ENCODE results near the gene DENND1B.

Gene DENND1B

DNA sequence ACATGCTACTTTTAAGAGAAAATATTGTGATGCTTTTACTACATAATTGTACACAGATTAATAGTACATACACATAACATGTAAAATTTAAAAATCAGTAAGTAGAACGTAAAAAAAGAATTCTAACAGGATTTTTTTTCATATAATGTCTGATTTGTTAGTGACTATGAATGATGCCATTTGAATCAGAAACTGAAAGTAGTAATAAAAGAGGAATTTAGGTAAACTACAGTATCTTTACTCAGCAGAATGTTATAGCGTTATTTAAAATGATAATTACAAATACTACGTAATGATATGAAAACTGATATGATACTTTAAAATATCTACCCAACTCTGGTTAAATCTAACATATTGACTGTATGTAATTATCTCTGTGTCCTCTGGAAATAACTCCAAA is 116.1 kb downstream of the DENND1B start:
- Histone ChIP-seq H3K27ac (ENCODE audit: low read depth, low read length) (no peak overlapping the region), H3K9ac (ENCODE audit: low read length in 5 of 5) (no peak overlapping the region), H3K9me3 (ENCODE audit: control insufficient read depth in 5 of 5, low read length in 5 of 5) (no peaks in the 10 kb centered on the region), H3K4me3 (ENCODE audit: low read depth in 1 of 5, low read length in 5 of 5) (peak overlapping the region in 1 of 5 donors; percentile 11), H3K4me1 (ENCODE audit: control insufficient read depth in 5 of 5, insufficient read depth in 5 of 5, low read length in 5 of 5) (peaks cover 0 to 4% (median 0%) of the 10 kb centered on the region in 5 donors), H3K36me3 (ENCODE audit: control insufficient read depth in 5 of 5, insufficient read depth in 5 of 5, low read length in 5 of 5) (peaks cover 0 to 3% (median 0%) of the 10 kb centered on the region in 5 donors), H3K27me3 (ENCODE audit: control insufficient read depth in 5 of 5, insufficient read depth in 4 of 5, low read length in 5 of 5) (no peaks in the 10 kb centered on the region)

DNA sequence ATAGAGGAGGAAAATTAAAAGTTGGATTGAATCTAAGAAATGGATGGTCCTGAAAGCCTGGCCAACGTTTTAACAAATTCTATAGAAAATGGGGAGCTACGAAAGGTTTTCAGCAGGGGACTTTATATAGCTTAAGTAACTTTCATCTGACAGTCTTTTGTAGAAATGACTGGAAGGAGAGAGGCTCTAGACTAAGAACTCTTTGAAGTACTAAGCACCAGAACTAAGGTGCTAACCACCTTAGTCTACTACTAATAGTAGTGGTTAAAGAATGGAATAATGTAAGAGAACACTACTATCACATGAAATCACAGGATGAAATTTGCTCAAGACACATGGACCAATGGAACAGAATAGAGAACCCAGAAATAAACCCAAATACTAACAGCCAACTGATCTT is 126.1 kb downstream of the DENND1B start:
- Histone ChIP-seq H3K4me3 (ENCODE audit: low read depth in 1 of 5, low read length in 5 of 5) (no peak overlapping the region), H3K4me1 (ENCODE audit: control insufficient read depth in 5 of 5, insufficient read depth in 5 of 5, low read length in 5 of 5) (no peaks in the 10 kb centered on the region), H3K9ac (ENCODE audit: low read length in 5 of 5) (no peak overlapping the region), H3K9me3 (ENCODE audit: control insufficient read depth in 5 of 5, low read length in 5 of 5) (no peaks in the 10 kb centered on the region), H3K36me3 (ENCODE audit: control insufficient read depth in 5 of 5, insufficient read depth in 5 of 5, low read length in 5 of 5) (peaks cover 0 to 8% (median 0%) of the 10 kb centered on the region in 5 donors), H3K27ac (ENCODE audit: low read depth, low read length) (no peak overlapping the region), H3K27me3 (ENCODE audit: control insufficient read depth in 5 of 5, insufficient read depth in 4 of 5, low read length in 5 of 5) (no peaks in the 10 kb centered on the region)

DNA sequence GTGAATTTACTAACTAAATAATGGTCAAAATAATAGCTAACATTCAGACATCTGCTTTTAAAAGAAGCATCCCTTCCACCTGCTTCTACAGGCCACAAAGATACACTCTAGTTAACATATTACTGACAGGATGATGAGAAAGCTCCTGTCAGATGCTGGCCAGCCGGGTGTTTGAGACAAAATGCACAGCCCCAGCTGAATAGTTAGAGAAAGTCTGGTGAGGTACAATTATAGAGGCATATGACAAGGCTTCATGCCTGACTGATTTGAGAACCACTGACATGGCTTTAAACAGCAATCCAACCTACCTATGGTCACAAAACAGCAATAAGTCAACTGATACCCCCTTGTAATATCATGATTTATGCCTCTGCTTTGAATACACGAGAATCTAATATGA is 137.0 kb downstream of the DENND1B start:
- Histone ChIP-seq H3K27ac (ENCODE audit: low read depth, low read length) (no peak overlapping the region), H3K9ac (ENCODE audit: low read length in 5 of 5) (no peak overlapping the region), H3K9me3 (ENCODE audit: control insufficient read depth in 5 of 5, low read length in 5 of 5) (peaks cover 0 to 6% (median 5%) of the 10 kb centered on the region in 5 donors), H3K4me3 (ENCODE audit: low read depth in 1 of 5, low read length in 5 of 5) (no peak overlapping the region), H3K27me3 (ENCODE audit: control insufficient read depth in 5 of 5, insufficient read depth in 4 of 5, low read length in 5 of 5) (no peaks in the 10 kb centered on the region), H3K4me1 (ENCODE audit: control insufficient read depth in 5 of 5, insufficient read depth in 5 of 5, low read length in 5 of 5) (no peaks in the 10 kb centered on the region), H3K36me3 (ENCODE audit: control insufficient read depth in 5 of 5, insufficient read depth in 5 of 5, low read length in 5 of 5) (peaks cover 6 to 15% (median 13%) of the 10 kb centered on the region in 5 donors)

DNA sequence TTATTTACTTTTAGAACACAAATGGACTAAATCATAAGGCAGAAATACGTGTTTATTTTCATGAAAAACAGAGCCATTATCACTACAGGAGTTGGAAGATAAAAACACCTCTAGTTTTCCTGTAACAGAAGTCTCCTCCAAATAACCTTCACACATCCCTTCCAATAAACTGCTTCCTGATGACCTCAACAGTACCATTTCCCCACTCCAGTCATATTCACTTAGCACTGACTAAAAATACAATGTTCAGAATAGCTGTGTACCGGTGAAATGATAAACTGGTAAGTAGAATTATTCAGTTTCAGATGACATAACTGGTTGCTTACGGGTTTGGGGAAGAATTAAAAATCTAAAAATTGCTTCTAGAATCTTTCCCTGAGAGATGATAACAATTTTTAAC is 137.9 kb downstream of the DENND1B start:
- no peak overlapping the region for H3K27ac ChIP-seq (ENCODE audit: low read depth, low read length)
- H3K4me3 ChIP-seq (ENCODE audit: low read depth in 1 of 5, low read length in 5 of 5), result no peak overlapping the region
- no peak overlapping the region for H3K9ac ChIP-seq (ENCODE audit: low read length in 5 of 5)
- H3K9me3 ChIP-seq (ENCODE audit: control insufficient read depth in 5 of 5, low read length in 5 of 5), result peaks cover 0 to 11% (median 6%) of the 10 kb centered on the region in 5 donors
- H3K36me3 ChIP-seq (ENCODE audit: control insufficient read depth in 5 of 5, insufficient read depth in 5 of 5, low read length in 5 of 5), result peaks cover 10 to 14% (median 11%) of the 10 kb centered on the region in 5 donors
- H3K27me3 ChIP-seq (ENCODE audit: control insufficient read depth in 5 of 5, insufficient read depth in 4 of 5, low read length in 5 of 5), result no peaks in the 10 kb centered on the region
- no peaks in the 10 kb centered on the region for H3K4me1 ChIP-seq (ENCODE audit: control insufficient read depth in 5 of 5, insufficient read depth in 5 of 5, low read length in 5 of 5)

DNA sequence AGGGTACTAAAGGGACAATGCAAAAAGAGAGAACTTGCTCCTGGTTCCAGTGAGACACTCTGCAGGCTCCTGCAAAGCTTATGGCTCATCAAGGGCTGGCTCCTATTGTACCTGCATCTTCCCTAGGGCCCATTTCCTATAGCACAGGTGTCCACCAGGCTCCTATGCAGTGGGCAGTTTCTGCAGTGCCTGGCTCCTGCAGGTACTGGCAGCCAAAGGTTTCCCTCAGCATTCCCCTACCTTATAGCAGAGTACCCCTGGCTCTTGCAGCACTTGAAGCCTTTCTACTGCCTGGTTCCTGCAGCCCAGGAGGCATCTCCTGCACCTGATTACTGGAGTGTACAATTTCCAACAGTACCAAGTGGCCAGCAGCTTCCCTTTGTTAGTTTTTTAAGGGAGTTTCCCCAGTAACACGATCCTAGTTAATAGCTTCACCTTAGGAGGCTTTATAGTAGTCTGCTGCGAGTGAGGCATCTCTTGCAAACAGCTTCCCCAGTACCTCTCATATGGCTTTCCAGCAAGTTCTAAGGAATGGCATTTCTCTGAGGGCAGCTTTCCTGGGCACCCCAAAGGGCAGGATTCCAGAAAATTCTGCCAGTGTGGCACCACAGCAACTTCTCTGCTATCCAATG is 141.7 kb downstream of the DENND1B start:
- H3K36me3 ChIP-seq (ENCODE audit: control insufficient read depth in 5 of 5, insufficient read depth in 5 of 5, low read length in 5 of 5), result peaks cover 1 to 11% (median 9%) of the 10 kb centered on the region in 5 donors
- no peak overlapping the region for H3K27ac ChIP-seq (ENCODE audit: low read depth, low read length)
- H3K9ac ChIP-seq (ENCODE audit: low read length in 5 of 5), result no peak overlapping the region
- no peaks in the 10 kb centered on the region for H3K27me3 ChIP-seq (ENCODE audit: control insufficient read depth in 5 of 5, insufficient read depth in 4 of 5, low read length in 5 of 5)
- H3K9me3 ChIP-seq (ENCODE audit: control insufficient read depth in 5 of 5, low read length in 5 of 5), result peaks cover 0 to 11% (median 6%) of the 10 kb centered on the region in 5 donors
- H3K4me3 ChIP-seq (ENCODE audit: low read depth in 1 of 5, low read length in 5 of 5), result peak overlapping the region in 1 of 5 donors; percentile 22
- no peaks in the 10 kb centered on the region for H3K4me1 ChIP-seq (ENCODE audit: control insufficient read depth in 5 of 5, insufficient read depth in 5 of 5, low read length in 5 of 5)

DNA sequence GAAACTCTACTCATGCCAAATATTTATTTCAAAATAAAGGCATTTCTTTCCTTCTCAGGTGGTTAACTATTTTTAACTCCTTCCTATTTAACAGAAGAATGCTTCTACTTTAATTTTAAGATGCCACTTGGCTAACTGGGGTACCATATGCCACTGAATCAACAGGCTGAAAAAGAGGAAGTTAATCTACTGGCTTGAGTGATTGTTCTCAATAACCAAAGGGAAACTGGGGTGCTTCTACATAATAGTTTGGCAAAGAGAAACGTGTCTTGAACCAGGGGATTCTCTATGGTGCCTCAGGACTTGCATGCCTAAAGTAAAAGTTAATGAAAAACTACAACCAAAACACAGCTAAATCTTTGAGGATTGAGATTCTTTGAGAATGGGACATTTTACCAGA is 142.6 kb downstream of the DENND1B start:
- Histone ChIP-seq H3K4me1 (ENCODE audit: control insufficient read depth in 5 of 5, insufficient read depth in 5 of 5, low read length in 5 of 5) (no peaks in the 10 kb centered on the region), H3K9ac (ENCODE audit: low read length in 5 of 5) (no peak overlapping the region), H3K36me3 (ENCODE audit: control insufficient read depth in 5 of 5, insufficient read depth in 5 of 5, low read length in 5 of 5) (peaks cover 0 to 11% (median 8%) of the 10 kb centered on the region in 5 donors), H3K4me3 (ENCODE audit: low read depth in 1 of 5, low read length in 5 of 5) (no peak overlapping the region), H3K27ac (ENCODE audit: low read depth, low read length) (no peak overlapping the region), H3K9me3 (ENCODE audit: control insufficient read depth in 5 of 5, low read length in 5 of 5) (peaks cover 0 to 11% (median 6%) of the 10 kb centered on the region in 5 donors), H3K27me3 (ENCODE audit: control insufficient read depth in 5 of 5, insufficient read depth in 4 of 5, low read length in 5 of 5) (no peaks in the 10 kb centered on the region)

DNA sequence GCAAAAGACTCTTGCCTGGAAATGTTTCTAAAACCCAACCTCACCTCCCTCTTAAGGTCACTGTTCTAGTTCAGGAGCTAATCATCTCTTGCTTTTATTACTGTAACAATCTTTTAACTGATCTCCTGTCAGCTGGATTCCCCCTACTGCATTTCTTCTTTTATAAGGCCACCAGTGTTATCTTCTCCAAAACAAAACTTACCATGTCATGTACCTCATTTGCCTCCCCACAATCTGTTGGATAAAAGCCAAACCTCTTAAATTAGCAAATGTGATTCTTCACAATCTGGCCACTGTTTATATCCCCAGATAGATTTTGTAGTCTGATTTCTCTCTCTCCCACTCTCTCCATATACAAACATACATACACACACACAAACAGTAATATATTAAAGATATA is 143.3 kb downstream of the DENND1B start:
- H3K4me1 ChIP-seq (ENCODE audit: control insufficient read depth in 5 of 5, insufficient read depth in 5 of 5, low read length in 5 of 5), result no peaks in the 10 kb centered on the region
- H3K27me3 ChIP-seq (ENCODE audit: control insufficient read depth in 5 of 5, insufficient read depth in 4 of 5, low read length in 5 of 5), result no peaks in the 10 kb centered on the region
- H3K27ac ChIP-seq (ENCODE audit: low read depth, low read length), result no peak overlapping the region
- H3K9me3 ChIP-seq (ENCODE audit: control insufficient read depth in 5 of 5, low read length in 5 of 5), result peaks cover 0 to 11% (median 6%) of the 10 kb centered on the region in 5 donors
- H3K36me3 ChIP-seq (ENCODE audit: control insufficient read depth in 5 of 5, insufficient read depth in 5 of 5, low read length in 5 of 5), result peaks cover 0 to 11% (median 8%) of the 10 kb centered on the region in 5 donors
- no peak overlapping the region for H3K4me3 ChIP-seq (ENCODE audit: low read depth in 1 of 5, low read length in 5 of 5)
- no peak overlapping the region for H3K9ac ChIP-seq (ENCODE audit: low read length in 5 of 5)

DNA sequence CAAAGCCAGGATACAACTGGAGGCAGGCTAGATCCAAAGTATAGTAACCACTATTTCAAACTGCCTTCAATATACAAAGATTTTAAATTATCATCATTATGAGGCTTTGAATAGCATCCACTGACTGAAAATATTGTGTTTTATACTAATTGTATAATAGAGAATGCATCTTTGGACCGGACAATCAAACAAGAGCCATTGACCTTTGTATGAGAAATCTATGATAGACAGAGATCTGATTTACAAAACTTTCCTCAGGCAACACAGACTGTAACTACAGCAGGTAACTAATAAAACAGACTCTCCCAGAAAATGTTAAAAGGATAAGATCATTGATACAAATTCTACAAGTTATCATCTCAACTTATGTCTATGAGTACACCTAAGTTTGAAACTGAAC is 152.9 kb downstream of the DENND1B start:
- Histone ChIP-seq H3K9me3 (ENCODE audit: control insufficient read depth in 5 of 5, low read length in 5 of 5) (no peaks in the 10 kb centered on the region), H3K4me3 (ENCODE audit: low read depth in 1 of 5, low read length in 5 of 5) (no peak overlapping the region), H3K36me3 (ENCODE audit: control insufficient read depth in 5 of 5, insufficient read depth in 5 of 5, low read length in 5 of 5) (no peaks in the 10 kb centered on the region), H3K27ac (ENCODE audit: low read depth, low read length) (no peak overlapping the region), H3K27me3 (ENCODE audit: control insufficient read depth in 5 of 5, insufficient read depth in 4 of 5, low read length in 5 of 5) (no peaks in the 10 kb centered on the region), H3K4me1 (ENCODE audit: control insufficient read depth in 5 of 5, insufficient read depth in 5 of 5, low read length in 5 of 5) (peaks cover 0 to 7% (median 4%) of the 10 kb centered on the region in 5 donors), H3K9ac (ENCODE audit: low read length in 5 of 5) (no peak overlapping the region)

DNA sequence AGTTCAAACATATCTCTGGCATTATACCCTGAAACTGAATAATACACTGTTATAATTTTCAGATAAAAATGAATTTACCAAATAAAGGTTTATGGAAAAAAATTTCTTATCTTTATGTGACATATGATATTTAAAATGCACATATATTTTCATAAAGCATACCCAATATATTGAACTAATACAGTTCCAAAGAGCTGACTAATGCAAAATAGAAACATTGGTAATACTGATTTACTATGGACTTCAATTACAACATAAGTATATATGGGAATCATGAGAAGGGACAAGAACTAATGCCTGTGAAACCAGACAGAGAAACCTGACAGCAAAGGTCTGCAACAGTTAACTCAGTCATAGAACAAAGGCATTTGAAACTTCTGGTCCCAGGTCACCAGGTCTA is 153.5 kb downstream of the DENND1B start:
- H3K36me3 ChIP-seq (ENCODE audit: control insufficient read depth in 5 of 5, insufficient read depth in 5 of 5, low read length in 5 of 5), result peaks cover 0 to 4% (median 0%) of the 10 kb centered on the region in 5 donors
- H3K9ac ChIP-seq (ENCODE audit: low read length in 5 of 5), result no peak overlapping the region
- no peak overlapping the region for H3K27ac ChIP-seq (ENCODE audit: low read depth, low read length)
- no peak overlapping the region for H3K4me3 ChIP-seq (ENCODE audit: low read depth in 1 of 5, low read length in 5 of 5)
- H3K4me1 ChIP-seq (ENCODE audit: control insufficient read depth in 5 of 5, insufficient read depth in 5 of 5, low read length in 5 of 5), result peaks cover 0 to 7% (median 4%) of the 10 kb centered on the region in 5 donors
- no peaks in the 10 kb centered on the region for H3K9me3 ChIP-seq (ENCODE audit: control insufficient read depth in 5 of 5, low read length in 5 of 5)
- H3K27me3 ChIP-seq (ENCODE audit: control insufficient read depth in 5 of 5, insufficient read depth in 4 of 5, low read length in 5 of 5), result no peaks in the 10 kb centered on the region

DNA sequence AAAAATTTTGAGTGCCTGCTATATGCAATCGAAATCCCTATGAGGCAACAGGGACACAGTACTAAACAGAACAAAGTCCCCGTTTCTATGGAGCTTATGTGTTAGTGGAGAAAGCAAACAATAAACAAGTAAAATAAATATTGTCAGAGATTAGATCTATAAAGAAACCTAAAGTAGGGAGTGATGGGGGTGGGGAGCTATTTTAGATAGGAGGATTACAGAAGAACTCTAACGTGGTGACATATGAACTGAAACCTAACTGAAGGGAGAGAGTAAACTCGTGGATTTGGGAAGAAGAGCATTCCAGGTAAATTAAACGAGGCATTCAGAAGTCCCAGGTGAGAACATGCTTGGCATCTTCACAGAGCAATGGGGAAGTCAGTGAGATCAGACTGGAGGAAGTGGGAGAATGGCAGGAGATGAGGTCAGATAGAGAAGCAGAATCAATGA is 154.5 kb downstream of the DENND1B start:
- no peak overlapping the region for H3K9ac ChIP-seq (ENCODE audit: low read length in 5 of 5)
- H3K4me1 ChIP-seq (ENCODE audit: control insufficient read depth in 5 of 5, insufficient read depth in 5 of 5, low read length in 5 of 5), result peaks cover 0 to 7% (median 4%) of the 10 kb centered on the region in 5 donors
- no peak overlapping the region for H3K27ac ChIP-seq (ENCODE audit: low read depth, low read length)
- H3K9me3 ChIP-seq (ENCODE audit: control insufficient read depth in 5 of 5, low read length in 5 of 5), result no peaks in the 10 kb centered on the region
- H3K27me3 ChIP-seq (ENCODE audit: control insufficient read depth in 5 of 5, insufficient read depth in 4 of 5, low read length in 5 of 5), result no peaks in the 10 kb centered on the region
- no peak overlapping the region for H3K4me3 ChIP-seq (ENCODE audit: low read depth in 1 of 5, low read length in 5 of 5)
- peaks cover 0 to 5% (median 0%) of the 10 kb centered on the region in 5 donors for H3K36me3 ChIP-seq (ENCODE audit: control insufficient read depth in 5 of 5, insufficient read depth in 5 of 5, low read length in 5 of 5)

Measured in subcutaneous abdominal adipose tissue (tissue), 5 donors.